Measurements from ENCODE around the gene PLCB1. TPM values are rescaled to one million over a fixed set of nuclear protein-coding genes. Genes with fewer than 3 reads are reported as not detected.

The PLCB1 gene
- total and polyA plus RNA-seq, 2 experiments from 2014 or later, result 6.7 to 20.5 TPM

DNA sequence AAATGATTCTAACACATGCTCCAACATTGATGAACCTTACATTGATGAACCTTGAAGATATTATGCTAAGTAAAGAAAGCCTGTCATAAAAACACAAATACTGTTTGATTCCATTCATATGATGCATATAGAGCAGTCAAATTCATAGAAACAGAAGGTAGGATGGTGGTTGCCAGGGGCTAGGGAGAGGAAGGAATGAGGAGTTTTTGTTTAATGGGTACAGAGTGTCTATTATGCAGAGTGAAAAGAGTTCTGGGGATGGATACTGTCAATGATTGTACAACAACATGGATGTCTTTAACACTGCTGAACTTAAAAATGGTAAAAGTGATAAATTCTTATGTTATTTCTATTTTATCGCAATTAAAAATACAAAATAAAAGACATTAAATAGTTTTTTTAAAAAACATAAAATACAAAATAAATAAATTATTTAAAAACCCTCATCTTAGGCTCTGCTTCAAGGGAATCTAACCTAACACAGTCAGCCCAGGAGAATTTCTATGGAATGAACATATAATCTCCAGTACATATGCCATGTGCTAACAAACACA is 451.0 kb downstream of the PLCB1 start:
- no peaks in the 10 kb centered on the region for H4K20me1 ChIP-seq (ENCODE audit: insufficient read depth, poor library complexity, severe bottlenecking)
- H3K4me3 ChIP-seq, result no peak overlapping the region
- DNase-seq (ENCODE audit: low spot score), result no peak
- no peaks in the 10 kb centered on the region for H3K9me2 ChIP-seq (replicated peaks; ENCODE audit: insufficient read depth)
- peaks cover 10% of the 10 kb centered on the region for H3K4me1 ChIP-seq (ENCODE audit: insufficient read depth)
- H3K27me3 ChIP-seq, result no peaks in the 10 kb centered on the region
- H3K36me3 ChIP-seq (replicated peaks; ENCODE audit: insufficient read depth, low read depth), result no peaks in the 10 kb centered on the region
- peak overlapping the region; percentile 24 for H3K4me2 ChIP-seq
- no peaks in the 10 kb centered on the region for H3K9me3 ChIP-seq (ENCODE audit: low read depth)
- no peaks in the 10 kb centered on the region for H3K79me2 ChIP-seq
- peak overlapping the region; percentile 79 for H3K27ac ChIP-seq
- whole genome bisulfite sequencing (ENCODE audit: low lambda C conversion rate, missing lambda C conversion rate), result 100% methylated on average over 1 of the region's 1 CpG
- no peak for TF ChIP-seq EZH2 (IDR thresholded peaks at IDR 0.05; ENCODE audit: borderline replicate concordance)
- TF ChIP-seq, protein P1, sequence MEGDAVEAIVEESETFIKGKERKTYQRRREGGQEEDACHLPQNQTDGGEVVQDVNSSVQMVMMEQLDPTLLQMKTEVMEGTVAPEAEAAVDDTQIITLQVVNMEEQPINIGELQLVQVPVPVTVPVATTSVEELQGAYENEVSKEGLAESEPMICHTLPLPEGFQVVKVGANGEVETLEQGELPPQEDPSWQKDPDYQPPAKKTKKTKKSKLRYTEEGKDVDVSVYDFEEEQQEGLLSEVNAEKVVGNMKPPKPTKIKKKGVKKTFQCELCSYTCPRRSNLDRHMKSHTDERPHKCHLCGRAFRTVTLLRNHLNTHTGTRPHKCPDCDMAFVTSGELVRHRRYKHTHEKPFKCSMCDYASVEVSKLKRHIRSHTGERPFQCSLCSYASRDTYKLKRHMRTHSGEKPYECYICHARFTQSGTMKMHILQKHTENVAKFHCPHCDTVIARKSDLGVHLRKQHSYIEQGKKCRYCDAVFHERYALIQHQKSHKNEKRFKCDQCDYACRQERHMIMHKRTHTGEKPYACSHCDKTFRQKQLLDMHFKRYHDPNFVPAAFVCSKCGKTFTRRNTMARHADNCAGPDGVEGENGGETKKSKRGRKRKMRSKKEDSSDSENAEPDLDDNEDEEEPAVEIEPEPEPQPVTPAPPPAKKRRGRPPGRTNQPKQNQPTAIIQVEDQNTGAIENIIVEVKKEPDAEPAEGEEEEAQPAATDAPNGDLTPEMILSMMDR (IDR thresholded peaks at IDR 0.05; ENCODE audit: poor library complexity), result no peak
- no peak for TF ChIP-seq EZH2phosphoT487 (IDR thresholded peaks at IDR 0.05; ENCODE audit: low read depth, severe bottlenecking, unreplicated experiment)
- H2AFZ ChIP-seq, result no peak overlapping the region

DNA sequence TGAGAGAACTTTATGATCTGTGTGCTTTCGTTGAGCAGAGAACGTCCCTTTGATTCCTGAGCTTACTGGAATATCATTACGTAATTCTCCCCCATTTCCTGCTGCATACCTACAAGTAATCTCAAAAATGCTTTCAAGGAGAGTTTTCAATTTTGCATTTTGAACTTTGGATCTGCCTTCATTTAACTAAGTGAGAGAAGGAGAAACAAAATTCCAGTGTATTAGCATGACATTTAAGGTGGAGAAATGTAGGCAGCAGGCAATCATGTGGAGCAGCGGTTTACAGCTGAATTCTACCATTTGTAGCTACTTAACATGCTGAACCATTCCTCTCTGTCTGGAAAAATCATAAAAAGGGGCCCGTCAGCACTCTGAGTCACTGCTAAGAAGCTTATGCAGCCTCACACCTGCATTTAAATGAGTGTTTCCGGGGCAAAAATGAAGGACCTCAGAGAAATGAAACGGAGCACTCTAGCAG is 451.5 kb downstream of the PLCB1 start:
- Histone ChIP-seq H3K36me3 (replicated peaks; ENCODE audit: insufficient read depth, low read depth) (no peaks in the 10 kb centered on the region), H3K9me3 (ENCODE audit: low read depth) (no peaks in the 10 kb centered on the region), H3K4me3 (no peak overlapping the region), H2AFZ (no peak overlapping the region), H3K27ac (peak overlapping the region; percentile 56), H3K4me1 (ENCODE audit: insufficient read depth) (peaks cover 10% of the 10 kb centered on the region), H3K9me2 (replicated peaks; ENCODE audit: insufficient read depth) (no peaks in the 10 kb centered on the region), H3K27me3 (no peaks in the 10 kb centered on the region), H3K79me2 (no peaks in the 10 kb centered on the region), H3K4me2 (peak overlapping the region; percentile 24), H4K20me1 (ENCODE audit: insufficient read depth, poor library complexity, severe bottlenecking) (no peaks in the 10 kb centered on the region)
- peak; percentile 63 for DNase-seq (ENCODE audit: low spot score)
- TF ChIP-seq EZH2 (IDR thresholded peaks at IDR 0.05; ENCODE audit: borderline replicate concordance) (no peak), EZH2phosphoT487 (IDR thresholded peaks at IDR 0.05; ENCODE audit: low read depth, severe bottlenecking, unreplicated experiment) (no peak)
- TF ChIP-seq, protein P1 (IDR thresholded peaks at IDR 0.05; ENCODE audit: poor library complexity), result no peak
- 38% methylated on average over 7 of the region's 7 CpGs for WGBS (ENCODE audit: low lambda C conversion rate, missing lambda C conversion rate)

DNA sequence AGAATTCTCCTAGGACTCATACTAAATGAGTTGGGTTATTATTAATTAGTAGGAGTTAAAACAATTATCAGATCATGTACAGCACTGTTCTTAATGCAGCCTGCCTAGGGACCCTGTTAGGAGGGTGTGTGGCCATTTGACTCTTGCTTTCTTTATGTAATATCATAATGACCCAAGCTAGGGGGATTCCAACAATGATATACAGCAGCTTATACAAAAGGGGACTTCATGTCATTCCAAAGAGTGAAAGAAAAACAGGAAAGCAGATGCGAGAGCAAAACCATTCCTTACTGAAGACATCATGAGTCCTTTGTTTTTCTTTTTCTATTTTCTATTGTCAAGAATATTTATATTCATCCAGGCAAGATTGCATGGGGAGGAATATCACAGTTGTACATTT is 455.2 kb downstream of the PLCB1 start:
- H3K36me3 ChIP-seq (replicated peaks; ENCODE audit: insufficient read depth, low read depth), result no peaks in the 10 kb centered on the region
- H3K4me3 ChIP-seq, result no peak overlapping the region
- no peaks in the 10 kb centered on the region for H3K9me3 ChIP-seq (ENCODE audit: low read depth)
- H3K9me2 ChIP-seq (replicated peaks; ENCODE audit: insufficient read depth), result no peaks in the 10 kb centered on the region
- DNase-seq (ENCODE audit: low spot score), result no peak
- H2AFZ ChIP-seq, result no peak overlapping the region
- no peaks in the 10 kb centered on the region for H3K79me2 ChIP-seq
- no peaks in the 10 kb centered on the region for H3K27me3 ChIP-seq
- no peak for TF ChIP-seq EZH2phosphoT487 (IDR thresholded peaks at IDR 0.05; ENCODE audit: low read depth, severe bottlenecking, unreplicated experiment)
- TF ChIP-seq, protein P1 (IDR thresholded peaks at IDR 0.05; ENCODE audit: poor library complexity), result no peak
- TF ChIP-seq EZH2 (IDR thresholded peaks at IDR 0.05; ENCODE audit: borderline replicate concordance), result no peak
- no peak overlapping the region for H3K27ac ChIP-seq
- no peaks in the 10 kb centered on the region for H4K20me1 ChIP-seq (ENCODE audit: insufficient read depth, poor library complexity, severe bottlenecking)
- peaks cover 10% of the 10 kb centered on the region for H3K4me1 ChIP-seq (ENCODE audit: insufficient read depth)
- no peak overlapping the region for H3K4me2 ChIP-seq
- WGBS (ENCODE audit: low lambda C conversion rate, missing lambda C conversion rate), result 84% methylated on average over 1 of the region's 1 CpG

Data from hepatocyte (in vitro differentiated cells).